ENCODE measurements around the gene ZNF266. TPM values are rescaled to one million over a fixed set of nuclear protein-coding genes. Genes with fewer than 3 reads are reported as not detected.

The ZNF266 gene
- total and polyA plus RNA-seq, 4 donors = 18.5 to 45.5 (median 25.2) TPM

Other genes with a start within 250 kb of the ZNF266 start
- not detected for gene OR7D4, start 216.0 kb downstream of the ZNF266 start, total RNA-seq
- under 1 TPM; 0.05 to 0.06 TPM for gene OR7D4, start 216.0 kb downstream of the ZNF266 start, polyA plus RNA-seq (ENCODE audit: insufficient read length in 2 of 2)
- gene OR7E24, start 184.6 kb downstream of the ZNF266 start, total RNA-seq = not detected
- not detected for gene OR7E24, start 184.6 kb downstream of the ZNF266 start, polyA plus RNA-seq (ENCODE audit: insufficient read length in 2 of 2)
- 10 to 100 TPM; 10.7 to 19.5 TPM for gene ZNF699, start 125.7 kb downstream of the ZNF266 start, total RNA-seq
- gene ZNF699, start 125.7 kb downstream of the ZNF266 start, polyA plus RNA-seq (ENCODE audit: insufficient read length in 2 of 2) = 1 to 10 TPM; 3.9 to 5.8 TPM
- 10 to 100 TPM; 45.7 to 50.4 TPM for gene ZNF559, start 111.4 kb downstream of the ZNF266 start, total RNA-seq
- gene ZNF559, start 111.4 kb downstream of the ZNF266 start, polyA plus RNA-seq (ENCODE audit: insufficient read length in 2 of 2) = 10 to 100 TPM; 40.7 to 42.0 TPM
- gene ZNF177, start 72.6 kb downstream of the ZNF266 start, total RNA-seq = 10 to 100 TPM in 1 of 2 donors, 1 to 10 TPM in 1; 9.9 to 11.5 TPM
- gene ZNF177, start 72.6 kb downstream of the ZNF266 start, polyA plus RNA-seq (ENCODE audit: insufficient read length in 2 of 2) = 10 to 100 TPM; 14.7 to 16.9 TPM
- gene ZNF560, start 63.0 kb upstream of the ZNF266 start, total RNA-seq = under 1 TPM; 0.66 to 0.79 TPM
- gene ZNF560, start 63.0 kb upstream of the ZNF266 start, polyA plus RNA-seq (ENCODE audit: insufficient read length in 2 of 2) = 1 to 10 TPM in 1 of 2 donors, under 1 TPM in 1; 0.96 to 1.2 TPM
- 10 to 100 TPM; 27.2 to 28.7 TPM for gene ZNF426, start 103.1 kb upstream of the ZNF266 start, total RNA-seq
- 10 to 100 TPM; 13.1 to 14.9 TPM for gene ZNF426, start 103.1 kb upstream of the ZNF266 start, polyA plus RNA-seq (ENCODE audit: insufficient read length in 2 of 2)
- 10 to 100 TPM; 46.2 to 54.9 TPM for gene ZNF121, start 148.9 kb upstream of the ZNF266 start, total RNA-seq
- gene ZNF121, start 148.9 kb upstream of the ZNF266 start, polyA plus RNA-seq (ENCODE audit: insufficient read length in 2 of 2) = 10 to 100 TPM; 13.7 to 17.8 TPM
- 10 to 100 TPM; 37.4 to 46.3 TPM for gene ZNF561, start 185.7 kb upstream of the ZNF266 start, total RNA-seq
- 10 to 100 TPM; 25.3 to 33.3 TPM for gene ZNF561, start 185.7 kb upstream of the ZNF266 start, polyA plus RNA-seq (ENCODE audit: insufficient read length in 2 of 2)
- gene ZNF562, start 239.5 kb upstream of the ZNF266 start, total RNA-seq = 10 to 100 TPM; 57.6 to 65.1 TPM
- gene ZNF562, start 239.5 kb upstream of the ZNF266 start, polyA plus RNA-seq (ENCODE audit: insufficient read length in 2 of 2) = 10 to 100 TPM; 22.6 to 22.7 TPM